ENCODE results near the gene RBM19.

Gene RBM19

GRCh38 chr12:113796852-113797534, 169.1 kb downstream of the RBM19 start:
- no peak for DNase-seq

GRCh38 chr12:113796066-113796827, 169.9 kb downstream of the RBM19 start:
- no peak for DNase-seq

- no peak for DNase-seq
Measured at GRCh38 chr12:113795445-113795844, 170.7 kb downstream of the RBM19 start.

- DNase-seq = peak; percentile 56 to 79
Measured at GRCh38 chr12:113794774-113795173, 171.4 kb downstream of the RBM19 start.

GRCh38 chr12:113793250-113793649, 172.9 kb downstream of the RBM19 start:
- DNase-seq = no peak

- DNase-seq = no peak
Measured at GRCh38 chr12:113792450-113792849, 173.7 kb downstream of the RBM19 start.

GRCh38 chr12:113788020-113788856, 177.9 kb downstream of the RBM19 start:
- no peak for DNase-seq

GRCh38 chr12:113786107-113786506, 180.0 kb downstream of the RBM19 start:
- no peak for DNase-seq

- no peak for DNase-seq
Measured at GRCh38 chr12:113783811-113784210, 182.3 kb downstream of the RBM19 start.

GRCh38 chr12:113782873-113783272, 183.3 kb downstream of the RBM19 start:
- DNase-seq = no peak

GRCh38 chr12:113781415-113782198, 184.5 kb downstream of the RBM19 start:
- no peak for DNase-seq

- DNase-seq = no peak
Measured at GRCh38 chr12:113779774-113780173, 186.4 kb downstream of the RBM19 start.

- DNase-seq = no peak
Measured at GRCh38 chr12:113778432-113779132, 187.5 kb downstream of the RBM19 start.

GRCh38 chr12:113777751-113778150, 188.4 kb downstream of the RBM19 start:
- no peak for DNase-seq

- DNase-seq = no peak
Measured at GRCh38 chr12:113776536-113776935, 189.6 kb downstream of the RBM19 start.

- no peak for DNase-seq
Measured at GRCh38 chr12:113774526-113774925, 191.6 kb downstream of the RBM19 start.

- no peak for DNase-seq
Measured at GRCh38 chr12:113772505-113773030, 193.6 kb downstream of the RBM19 start.

GRCh38 chr12:113770389-113770865, 195.7 kb downstream of the RBM19 start:
- DNase-seq = no peak

- DNase-seq = no peak
Measured at GRCh38 chr12:113769305-113769704, 196.8 kb downstream of the RBM19 start.

GRCh38 chr12:113768850-113769249, 197.3 kb downstream of the RBM19 start:
- DNase-seq = no peak

Measured in NCI-H524 (cell line).